Heart left ventricle (tissue), 13 donors: ENCODE data around the gene PKDCC.

Source experiments
- CTCF ChIP-seq, 12 donors: fragments of 200-600 bp; sonication (generic) in 4 of 12; IDR thresholded peaks; one replicate each; pipeline versions ENCODE4 v1.5.0 to v1.8.0; 2018 to 2022; ENCODE audit warnings: antibody characterized with exemption in 12 of 12, mild to moderate bottlenecking in 5 of 12
- POLR2A ChIP-seq, 2 donors: fragments of 450-650 bp; IDR thresholded peaks; one replicate each; pipeline ENCODE4 v1.6.1; 2017; ENCODE audit warnings: antibody characterized with exemption in 2 of 2, mild to moderate bottlenecking in 2 of 2, moderate library complexity in 2 of 2
- donor health status: ischemic (EF 13 %, LVEDD 7.1; RV severe dilation, severe dysfunction).
- donor health status: DM: no; HTN: yes; CAD: no.
- donor health status: DM: no; HTN: no; CAD: no.
- donor health status: ischemic (EF 25% LVEDD 6.9; RV normal size, moderate dysfunction).
- donor health status: ischemic (EF 25% LVEDD 5.7; RV mildly dilated, moderate dysfunction).
- donor health status: ischemic (EF 35%, LVEDD 5.7; RV mildly dilated, moderate dysfunction).
- donor health status: nonischemic (EF 11% LVEDD 7.7; RV severe dilation, severe dysfunction).
- donor health status: DM: yes; HTN: yes; CAD: no.
- donor health status: PGD.
- donor health status: ischemic (EF 29% LVEDD 5.4; RV normal size, mild dysfunction).
- donor health status: nonischemic (EF 23%, LVEDD 6.1; RV moderate dilation, normal function).

GRCh38 chr2:42091671-42092070 is 43.9 kb downstream of the PKDCC start:
- TF ChIP-seq CTCF (IDR thresholded peaks at IDR 0.05) (no peak), POLR2A (IDR thresholded peaks at IDR 0.05) (no peak)
